HUDEP-2 (cell line): ENCODE results near the gene ARFGAP3.

Experiments used
- DNase-seq, 76 experiments: peaks; one replicate each; lab custom pipeline; 2025; ENCODE audit not compliant: unreplicated experiment in 76 of 76; lab: John Stamatoyannopoulos, UW

The ARFGAP3 gene

GRCh38 chr22:42884616-42885375 lies 27.7 kb upstream of the ARFGAP3 start:
- no peak for DNase-seq

GRCh38 chr22:42883970-42884369 lies 26.9 kb upstream of the ARFGAP3 start:
- DNase-seq, result no peak

GRCh38 chr22:42883121-42883520 lies 26.0 kb upstream of the ARFGAP3 start:
- DNase-seq, result no peak

DNA sequence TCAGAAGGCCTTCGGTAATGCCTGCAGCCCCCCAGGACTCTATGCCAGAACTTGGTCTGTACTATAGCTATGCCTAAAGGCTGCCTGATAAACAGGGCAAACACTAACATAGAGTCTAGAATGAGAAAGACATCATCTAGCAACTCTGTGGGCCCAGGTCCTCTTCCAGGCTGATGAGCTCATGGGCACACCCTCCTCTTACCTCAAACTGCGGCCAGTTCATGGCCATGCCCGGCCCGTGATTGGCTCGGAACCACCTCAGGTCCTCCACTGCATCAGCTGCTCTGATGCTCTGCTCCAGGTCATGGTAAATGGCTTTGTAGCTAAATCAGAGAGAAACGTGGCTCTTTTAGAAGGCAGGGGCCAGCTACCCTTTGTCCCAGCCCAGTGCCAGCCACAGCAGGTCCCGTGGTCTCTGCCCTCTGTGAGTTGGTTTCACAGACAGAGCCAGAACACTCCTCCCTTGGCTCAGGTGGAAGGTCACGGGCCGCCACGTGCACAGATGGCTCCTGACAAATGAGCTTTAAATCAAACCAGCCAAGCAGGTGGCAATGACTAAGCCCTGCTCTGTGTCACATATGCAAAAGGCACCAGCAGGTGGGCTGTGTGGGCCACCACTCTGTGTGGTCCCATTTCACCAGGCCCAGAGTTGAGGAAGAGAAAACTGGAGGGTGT lies 25.0 kb upstream of the ARFGAP3 start:
- DNase-seq, result no peak

DNA sequence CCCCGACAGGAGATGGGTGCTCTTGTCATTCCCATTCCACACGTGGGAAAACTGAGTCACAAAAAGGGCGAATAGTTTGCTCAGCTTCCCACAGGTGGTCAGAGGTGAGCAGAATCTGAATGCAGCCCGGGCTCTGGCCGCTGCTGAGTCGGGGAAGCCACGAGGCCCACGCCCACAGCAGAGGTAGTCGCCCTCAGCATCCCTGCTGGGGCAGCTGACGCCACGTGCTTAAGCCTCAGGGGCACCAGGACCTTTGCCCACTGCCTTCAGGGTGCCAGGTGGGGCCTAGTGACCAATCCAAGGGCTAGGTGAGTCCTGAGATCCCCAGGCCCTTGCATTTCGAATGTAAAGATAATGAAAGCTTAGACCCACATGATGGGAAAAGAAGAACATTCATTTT lies 24.2 kb upstream of the ARFGAP3 start:
- DNase-seq, result no peak

DNA sequence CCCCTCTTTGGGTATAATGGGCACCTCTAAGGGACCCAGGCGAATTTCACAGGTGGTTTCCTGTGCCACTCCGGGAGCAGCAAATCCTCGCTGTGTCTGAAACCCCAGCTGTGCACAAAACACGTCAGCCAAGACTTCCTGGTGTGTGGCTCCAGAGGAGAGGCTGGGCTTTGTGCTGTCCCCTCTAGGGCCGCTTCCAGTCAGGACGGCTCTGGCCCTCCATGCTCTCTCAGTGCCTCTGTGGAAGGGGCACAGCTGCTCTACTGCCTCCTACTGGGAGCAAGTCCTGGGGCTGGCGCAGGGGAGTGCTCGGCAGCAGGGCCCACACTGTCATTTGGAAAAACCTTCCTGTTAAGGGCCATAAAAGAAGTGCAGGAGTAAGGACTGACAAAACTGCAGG lies 23.7 kb upstream of the ARFGAP3 start:
- no peak for DNase-seq

GRCh38 chr22:42879371-42880021 lies 22.4 kb upstream of the ARFGAP3 start:
- no peak for DNase-seq

DNA sequence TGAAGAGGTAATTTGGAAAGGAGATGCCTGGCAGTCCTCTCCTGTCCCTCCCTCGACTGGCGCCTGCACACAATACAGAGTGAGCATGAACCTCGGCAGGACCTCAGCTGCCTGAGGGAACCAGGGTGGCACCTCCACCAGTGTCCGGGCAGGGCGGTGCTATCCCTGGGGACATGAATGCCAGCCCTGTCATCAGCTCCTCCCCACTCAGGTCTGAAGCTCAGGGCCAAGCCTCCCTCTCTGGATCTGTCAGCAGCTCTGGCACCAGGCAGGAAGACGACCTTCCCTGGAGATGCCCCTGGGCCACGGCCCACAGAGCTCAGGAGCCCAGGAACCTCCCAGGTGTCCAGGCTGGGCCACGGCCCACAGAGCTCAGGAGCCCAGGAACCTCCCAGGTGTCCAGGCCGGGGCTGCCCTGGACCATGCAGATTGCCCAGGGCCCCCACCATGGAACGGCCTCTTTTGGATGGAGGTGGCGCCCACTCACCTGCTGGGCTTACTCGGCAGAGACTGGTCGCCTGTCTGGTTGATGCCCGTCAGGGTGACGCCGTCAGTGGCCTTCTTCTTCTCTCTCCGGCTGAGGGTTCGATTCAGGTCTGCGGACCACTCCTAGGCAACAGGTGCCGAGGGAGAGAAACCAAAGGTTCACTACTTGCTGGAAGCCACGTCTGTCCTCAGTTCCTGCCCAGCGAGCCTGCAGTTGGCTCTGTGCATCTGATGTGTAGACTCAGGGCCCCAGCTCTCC lies 21.7 kb upstream of the ARFGAP3 start:
- no peak for DNase-seq

GRCh38 chr22:42877597-42878340 lies 20.7 kb upstream of the ARFGAP3 start:
- DNase-seq, result no peak

DNA sequence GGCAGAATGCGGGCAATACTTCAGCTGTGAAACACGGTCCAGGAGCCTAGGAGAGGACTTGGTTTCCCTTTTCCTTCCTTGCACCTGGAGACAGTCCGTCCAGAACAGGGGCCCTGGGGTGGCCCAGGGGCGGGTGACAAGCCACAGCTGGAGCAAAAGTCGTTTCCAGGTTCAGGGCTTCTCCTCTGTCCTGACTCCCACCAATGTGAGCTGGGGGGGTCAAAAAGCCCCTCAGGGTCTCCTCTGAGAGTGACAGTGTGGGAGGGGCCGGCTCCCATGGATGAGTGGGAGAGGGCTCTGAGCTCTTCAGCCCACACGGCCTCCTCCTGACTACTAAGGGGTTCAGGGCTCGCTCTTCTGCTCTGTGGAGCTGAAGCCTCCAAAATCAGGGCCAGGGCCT lies 20.1 kb upstream of the ARFGAP3 start:
- no peak for DNase-seq

DNA sequence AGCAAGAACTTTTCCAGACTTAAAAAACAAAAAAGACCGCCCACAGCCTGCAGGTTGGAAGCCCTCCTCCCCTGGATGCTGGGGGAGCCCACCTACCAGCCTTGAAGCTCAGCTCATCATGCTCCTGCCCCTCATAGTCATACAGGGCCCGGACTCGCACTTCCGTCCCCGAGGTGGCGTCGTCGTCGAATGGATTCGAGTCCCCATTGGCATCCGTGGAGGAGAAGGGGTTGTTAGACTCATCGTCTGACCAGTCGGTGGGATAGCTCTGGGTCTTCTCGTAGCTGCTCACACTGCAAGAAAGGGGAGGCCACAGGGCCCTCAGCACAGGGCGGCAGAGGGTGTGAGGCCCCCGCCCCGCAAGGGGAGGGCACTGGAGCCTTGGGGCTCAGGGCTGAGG lies 19.0 kb upstream of the ARFGAP3 start:
- DNase-seq, result no peak

- no peak for DNase-seq
These were observed 16.9 kb upstream of the ARFGAP3 start for GRCh38 chr22:42874010-42874409.

GRCh38 chr22:42873356-42873755 lies 16.3 kb upstream of the ARFGAP3 start:
- DNase-seq, result no peak

- DNase-seq, result no peak
These were observed 15.7 kb upstream of the ARFGAP3 start for GRCh38 chr22:42872821-42873220.

DNA sequence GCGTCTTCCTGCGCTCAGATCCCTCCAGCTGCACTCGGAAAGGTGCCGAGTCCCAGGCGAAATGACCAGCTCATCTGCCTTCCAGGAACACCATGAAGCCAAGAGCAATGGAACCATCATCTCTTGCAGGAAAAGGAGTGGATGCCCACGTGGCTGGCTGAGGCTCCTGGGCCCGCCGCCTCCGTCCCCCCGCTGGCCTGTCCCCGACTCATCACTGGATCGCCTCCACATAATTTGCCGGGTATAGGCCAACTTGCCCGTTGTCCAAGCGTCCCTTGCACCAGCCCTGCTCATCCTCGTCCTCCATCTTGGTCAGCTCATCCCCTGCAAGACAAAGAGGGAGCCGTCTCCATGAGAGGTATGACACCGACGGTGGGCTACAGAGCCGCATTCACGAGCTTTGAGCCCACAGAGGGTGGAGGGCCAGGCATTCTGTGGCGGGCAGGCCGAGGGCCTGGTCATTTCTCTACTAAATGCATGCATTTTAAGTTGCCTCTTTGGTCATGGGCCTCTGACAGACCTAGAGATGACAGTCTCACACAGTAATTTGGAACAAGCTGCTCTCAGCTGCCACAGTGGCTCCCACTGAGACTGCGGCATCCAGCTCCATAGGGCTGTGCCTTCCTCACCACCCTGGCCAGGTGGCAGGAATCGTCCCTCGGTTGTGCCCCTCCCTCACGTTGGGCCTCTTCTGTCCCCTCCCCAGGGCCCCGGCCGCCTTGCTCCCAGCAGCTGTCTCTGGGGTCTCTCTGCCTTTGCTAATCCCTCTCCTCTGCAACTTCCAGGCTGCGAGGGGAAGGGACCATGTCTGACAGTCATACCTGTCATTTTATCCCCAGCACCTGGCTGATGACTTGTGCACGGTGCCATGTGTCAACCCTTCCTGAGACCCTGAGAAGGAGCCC lies 14.3 kb upstream of the ARFGAP3 start:
- no peak for DNase-seq

- no peak for DNase-seq
These were observed 12.9 kb upstream of the ARFGAP3 start for GRCh38 chr22:42869888-42870480.

DNA sequence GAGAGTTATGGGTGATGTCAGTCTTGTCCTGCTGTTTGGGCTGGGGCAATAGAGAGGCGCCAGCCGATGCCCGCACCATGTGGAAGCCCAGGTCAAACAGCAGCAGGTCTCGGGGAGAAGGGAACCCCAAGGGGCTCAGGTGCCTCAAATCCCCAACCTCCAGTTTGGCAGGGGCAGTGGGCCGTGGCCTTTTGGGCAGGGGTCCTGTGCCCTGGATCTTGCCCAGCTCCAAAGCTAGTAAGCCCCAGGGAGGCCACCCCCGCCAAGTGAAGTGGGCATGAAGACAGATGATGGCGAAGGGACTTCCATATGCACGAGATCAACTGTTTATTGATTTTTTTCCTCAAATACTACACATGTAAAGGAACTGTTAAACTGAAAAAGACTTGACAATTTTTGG lies 12.4 kb upstream of the ARFGAP3 start:
- no peak for DNase-seq

DNA sequence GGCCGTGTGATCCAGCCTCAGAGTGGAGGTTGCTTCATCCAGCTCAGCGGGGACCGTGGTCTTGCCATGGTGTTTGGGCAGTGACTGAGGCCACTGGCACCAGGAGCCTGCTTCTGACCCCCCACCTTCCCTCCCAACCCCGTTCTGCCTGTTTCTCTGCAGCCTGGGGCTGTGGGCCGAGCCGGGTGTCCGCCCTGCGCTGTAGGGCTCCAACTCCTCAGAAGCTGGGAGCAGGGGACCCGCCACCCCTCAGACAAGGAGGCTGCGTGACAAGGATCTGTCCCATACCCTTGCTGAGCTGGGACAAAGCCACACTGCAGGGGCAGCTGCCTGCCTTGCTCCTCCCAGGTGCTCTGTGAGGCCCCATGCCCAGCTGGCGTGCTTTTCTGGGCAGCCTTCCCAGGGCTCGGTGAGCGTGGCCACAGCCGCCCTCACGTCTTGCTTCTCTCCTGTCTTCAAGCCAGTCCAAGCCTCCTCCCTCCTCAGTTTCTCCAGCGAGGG lies 11.7 kb upstream of the ARFGAP3 start:
- DNase-seq, result peak in 1 of 76 experiments; percentile 6

DNA sequence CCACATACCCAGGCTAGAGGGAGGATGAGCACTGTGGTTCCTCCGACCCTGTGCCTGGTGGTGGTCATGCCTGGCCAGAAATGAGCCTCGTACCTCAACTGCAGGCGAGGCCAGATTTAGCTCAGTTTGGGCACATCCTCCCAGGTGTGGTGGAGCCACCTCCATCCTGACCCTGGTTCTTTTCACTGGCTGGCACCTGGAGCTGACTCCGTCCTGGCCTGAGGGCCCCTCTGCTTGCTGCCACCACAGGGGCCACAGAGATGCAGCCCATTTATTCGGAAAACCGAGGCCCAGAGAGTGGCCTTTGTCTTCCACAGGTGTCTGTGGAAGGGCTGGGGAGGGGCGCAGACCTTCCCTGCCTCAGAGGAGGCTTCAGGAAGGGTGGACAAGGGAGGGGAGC lies 9.0 kb upstream of the ARFGAP3 start:
- no peak for DNase-seq
